ENCODE measurements around the gene SMURF1.

Gene SMURF1

GRCh38 chr7:99010281-99010680 lies 133.6 kb downstream of the SMURF1 start:
- H3K36me3 ChIP-seq (ENCODE audit: control insufficient read depth in 1 of 2, insufficient read depth in 2 of 2, low read length in 2 of 2) = peaks cover 58 to 90% of the 10 kb centered on the region in 2 donors
- no peak overlapping the region for H3K9ac ChIP-seq (ENCODE audit: low read depth in 1 of 2, low read length in 2 of 2)
- no peak overlapping the region for H3K4me3 ChIP-seq (ENCODE audit: low read depth in 1 of 2, low read length in 2 of 2)
- no peaks in the 10 kb centered on the region for H3K27me3 ChIP-seq (ENCODE audit: control insufficient read depth in 1 of 2, insufficient read depth in 2 of 2, low read length in 2 of 2)
- no peaks in the 10 kb centered on the region for H3K4me1 ChIP-seq (ENCODE audit: control insufficient read depth in 1 of 2, insufficient read depth in 2 of 2, low read length in 2 of 2)
- H3K27ac ChIP-seq (ENCODE audit: low read depth, low read length) = no peak overlapping the region
- no peaks in the 10 kb centered on the region for H3K9me3 ChIP-seq (ENCODE audit: control insufficient read depth in 1 of 2, low read length in 2 of 2)

GRCh38 chr7:99008921-99009530 lies 134.9 kb downstream of the SMURF1 start:
- no peaks in the 10 kb centered on the region for H3K9me3 ChIP-seq (ENCODE audit: control insufficient read depth in 1 of 2, low read length in 2 of 2)
- H3K4me3 ChIP-seq (ENCODE audit: low read depth in 1 of 2, low read length in 2 of 2) = no peak overlapping the region
- no peak overlapping the region for H3K9ac ChIP-seq (ENCODE audit: low read depth in 1 of 2, low read length in 2 of 2)
- H3K27me3 ChIP-seq (ENCODE audit: control insufficient read depth in 1 of 2, insufficient read depth in 2 of 2, low read length in 2 of 2) = no peaks in the 10 kb centered on the region
- H3K36me3 ChIP-seq (ENCODE audit: control insufficient read depth in 1 of 2, insufficient read depth in 2 of 2, low read length in 2 of 2) = peaks cover 57 to 89% of the 10 kb centered on the region in 2 donors
- no peaks in the 10 kb centered on the region for H3K4me1 ChIP-seq (ENCODE audit: control insufficient read depth in 1 of 2, insufficient read depth in 2 of 2, low read length in 2 of 2)
- H3K27ac ChIP-seq (ENCODE audit: low read depth, low read length) = no peak overlapping the region

GRCh38 chr7:99008181-99008631 lies 135.7 kb downstream of the SMURF1 start:
- no peak overlapping the region for H3K27ac ChIP-seq (ENCODE audit: low read depth, low read length)
- no peak overlapping the region for H3K9ac ChIP-seq (ENCODE audit: low read depth in 1 of 2, low read length in 2 of 2)
- no peaks in the 10 kb centered on the region for H3K4me1 ChIP-seq (ENCODE audit: control insufficient read depth in 1 of 2, insufficient read depth in 2 of 2, low read length in 2 of 2)
- no peak overlapping the region for H3K4me3 ChIP-seq (ENCODE audit: low read depth in 1 of 2, low read length in 2 of 2)
- no peaks in the 10 kb centered on the region for H3K9me3 ChIP-seq (ENCODE audit: control insufficient read depth in 1 of 2, low read length in 2 of 2)
- H3K36me3 ChIP-seq (ENCODE audit: control insufficient read depth in 1 of 2, insufficient read depth in 2 of 2, low read length in 2 of 2) = peaks cover 49 to 86% of the 10 kb centered on the region in 2 donors
- no peaks in the 10 kb centered on the region for H3K27me3 ChIP-seq (ENCODE audit: control insufficient read depth in 1 of 2, insufficient read depth in 2 of 2, low read length in 2 of 2)

DNA sequence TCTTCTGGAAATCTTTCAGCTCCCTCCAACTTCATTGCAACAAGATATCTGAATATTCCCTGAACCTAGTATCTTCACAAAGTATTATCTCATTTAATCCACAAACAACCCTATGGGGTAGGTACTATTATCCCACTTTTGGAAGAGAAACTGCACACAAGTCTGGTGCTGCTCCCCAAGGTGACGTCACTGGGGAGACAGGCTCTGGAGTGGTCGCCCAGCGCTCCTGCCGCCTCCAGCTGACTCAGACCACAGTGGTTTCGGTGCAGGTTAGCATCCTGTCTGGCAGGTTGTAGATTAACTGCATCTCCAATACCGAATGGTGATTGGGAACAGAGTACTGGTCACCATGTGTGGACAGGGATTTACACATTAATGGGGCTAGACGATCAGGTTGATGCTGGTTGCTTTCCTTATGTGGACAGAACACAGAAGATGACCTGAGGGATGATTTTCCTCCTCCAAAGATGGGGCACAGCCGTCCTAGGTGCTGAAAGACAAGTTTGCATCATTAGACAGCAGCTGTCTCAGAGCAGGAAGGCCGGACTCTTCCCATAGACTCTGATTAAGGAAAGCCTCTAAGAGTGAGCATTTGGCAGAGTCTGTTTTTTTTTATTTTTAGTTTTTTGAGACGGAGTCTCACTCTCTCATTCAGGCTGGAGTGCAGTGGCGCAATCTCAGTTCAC lies 137.0 kb downstream of the SMURF1 start:
- no peak overlapping the region for H3K4me3 ChIP-seq (ENCODE audit: low read depth in 1 of 2, low read length in 2 of 2)
- peaks cover 57 to 84% of the 10 kb centered on the region in 2 donors for H3K36me3 ChIP-seq (ENCODE audit: control insufficient read depth in 1 of 2, insufficient read depth in 2 of 2, low read length in 2 of 2)
- no peak overlapping the region for H3K27ac ChIP-seq (ENCODE audit: low read depth, low read length)
- H3K27me3 ChIP-seq (ENCODE audit: control insufficient read depth in 1 of 2, insufficient read depth in 2 of 2, low read length in 2 of 2) = no peaks in the 10 kb centered on the region
- no peaks in the 10 kb centered on the region for H3K9me3 ChIP-seq (ENCODE audit: control insufficient read depth in 1 of 2, low read length in 2 of 2)
- no peaks in the 10 kb centered on the region for H3K4me1 ChIP-seq (ENCODE audit: control insufficient read depth in 1 of 2, insufficient read depth in 2 of 2, low read length in 2 of 2)
- H3K9ac ChIP-seq (ENCODE audit: low read depth in 1 of 2, low read length in 2 of 2) = no peak overlapping the region

GRCh38 chr7:99005776-99006175 lies 138.1 kb downstream of the SMURF1 start:
- H3K4me3 ChIP-seq (ENCODE audit: low read depth in 1 of 2, low read length in 2 of 2) = no peak overlapping the region
- no peaks in the 10 kb centered on the region for H3K4me1 ChIP-seq (ENCODE audit: control insufficient read depth in 1 of 2, insufficient read depth in 2 of 2, low read length in 2 of 2)
- peaks cover 46 to 81% of the 10 kb centered on the region in 2 donors for H3K36me3 ChIP-seq (ENCODE audit: control insufficient read depth in 1 of 2, insufficient read depth in 2 of 2, low read length in 2 of 2)
- H3K9ac ChIP-seq (ENCODE audit: low read depth in 1 of 2, low read length in 2 of 2) = no peak overlapping the region
- H3K27ac ChIP-seq (ENCODE audit: low read depth, low read length) = no peak overlapping the region
- H3K27me3 ChIP-seq (ENCODE audit: control insufficient read depth in 1 of 2, insufficient read depth in 2 of 2, low read length in 2 of 2) = no peaks in the 10 kb centered on the region
- H3K9me3 ChIP-seq (ENCODE audit: control insufficient read depth in 1 of 2, low read length in 2 of 2) = no peaks in the 10 kb centered on the region

- no peak overlapping the region for H3K9ac ChIP-seq (ENCODE audit: low read depth in 1 of 2, low read length in 2 of 2)
- peaks cover 48 to 81% of the 10 kb centered on the region in 2 donors for H3K36me3 ChIP-seq (ENCODE audit: control insufficient read depth in 1 of 2, insufficient read depth in 2 of 2, low read length in 2 of 2)
- H3K27ac ChIP-seq (ENCODE audit: low read depth, low read length) = no peak overlapping the region
- H3K4me3 ChIP-seq (ENCODE audit: low read depth in 1 of 2, low read length in 2 of 2) = no peak overlapping the region
- H3K27me3 ChIP-seq (ENCODE audit: control insufficient read depth in 1 of 2, insufficient read depth in 2 of 2, low read length in 2 of 2) = no peaks in the 10 kb centered on the region
- no peaks in the 10 kb centered on the region for H3K4me1 ChIP-seq (ENCODE audit: control insufficient read depth in 1 of 2, insufficient read depth in 2 of 2, low read length in 2 of 2)
- H3K9me3 ChIP-seq (ENCODE audit: control insufficient read depth in 1 of 2, low read length in 2 of 2) = no peaks in the 10 kb centered on the region
These were observed 139.0 kb downstream of the SMURF1 start for GRCh38 chr7:99004781-99005500.

- Histone ChIP-seq H3K9me3 (ENCODE audit: control insufficient read depth in 1 of 2, low read length in 2 of 2) (no peaks in the 10 kb centered on the region), H3K9ac (ENCODE audit: low read depth in 1 of 2, low read length in 2 of 2) (no peak overlapping the region), H3K36me3 (ENCODE audit: control insufficient read depth in 1 of 2, insufficient read depth in 2 of 2, low read length in 2 of 2) (peaks cover 52 to 82% of the 10 kb centered on the region in 2 donors), H3K27ac (ENCODE audit: low read depth, low read length) (no peak overlapping the region), H3K27me3 (ENCODE audit: control insufficient read depth in 1 of 2, insufficient read depth in 2 of 2, low read length in 2 of 2) (no peaks in the 10 kb centered on the region), H3K4me1 (ENCODE audit: control insufficient read depth in 1 of 2, insufficient read depth in 2 of 2, low read length in 2 of 2) (peaks cover 0 to 4% of the 10 kb centered on the region in 2 donors), H3K4me3 (ENCODE audit: low read depth in 1 of 2, low read length in 2 of 2) (no peak overlapping the region)
These were observed 139.7 kb downstream of the SMURF1 start for GRCh38 chr7:99004216-99004615.

GRCh38 chr7:99003419-99003818 lies 140.5 kb downstream of the SMURF1 start:
- peaks cover 5 to 11% of the 10 kb centered on the region in 2 donors for H3K4me1 ChIP-seq (ENCODE audit: control insufficient read depth in 1 of 2, insufficient read depth in 2 of 2, low read length in 2 of 2)
- H3K4me3 ChIP-seq (ENCODE audit: low read depth in 1 of 2, low read length in 2 of 2) = no peak overlapping the region
- peaks cover 52 to 82% of the 10 kb centered on the region in 2 donors for H3K36me3 ChIP-seq (ENCODE audit: control insufficient read depth in 1 of 2, insufficient read depth in 2 of 2, low read length in 2 of 2)
- no peak overlapping the region for H3K27ac ChIP-seq (ENCODE audit: low read depth, low read length)
- H3K9me3 ChIP-seq (ENCODE audit: control insufficient read depth in 1 of 2, low read length in 2 of 2) = no peaks in the 10 kb centered on the region
- H3K9ac ChIP-seq (ENCODE audit: low read depth in 1 of 2, low read length in 2 of 2) = no peak overlapping the region
- no peaks in the 10 kb centered on the region for H3K27me3 ChIP-seq (ENCODE audit: control insufficient read depth in 1 of 2, insufficient read depth in 2 of 2, low read length in 2 of 2)

- H3K36me3 ChIP-seq (ENCODE audit: control insufficient read depth in 1 of 2, insufficient read depth in 2 of 2, low read length in 2 of 2) = peaks cover 53 to 78% of the 10 kb centered on the region in 2 donors
- H3K9me3 ChIP-seq (ENCODE audit: control insufficient read depth in 1 of 2, low read length in 2 of 2) = no peaks in the 10 kb centered on the region
- no peak overlapping the region for H3K27ac ChIP-seq (ENCODE audit: low read depth, low read length)
- H3K9ac ChIP-seq (ENCODE audit: low read depth in 1 of 2, low read length in 2 of 2) = no peak overlapping the region
- peaks cover 6 to 11% of the 10 kb centered on the region in 2 donors for H3K4me1 ChIP-seq (ENCODE audit: control insufficient read depth in 1 of 2, insufficient read depth in 2 of 2, low read length in 2 of 2)
- no peaks in the 10 kb centered on the region for H3K27me3 ChIP-seq (ENCODE audit: control insufficient read depth in 1 of 2, insufficient read depth in 2 of 2, low read length in 2 of 2)
- H3K4me3 ChIP-seq (ENCODE audit: low read depth in 1 of 2, low read length in 2 of 2) = no peak overlapping the region
These were observed 141.1 kb downstream of the SMURF1 start for GRCh38 chr7:99002827-99003212.

- H3K36me3 ChIP-seq (ENCODE audit: control insufficient read depth in 1 of 2, insufficient read depth in 2 of 2, low read length in 2 of 2) = peaks cover 53 to 78% of the 10 kb centered on the region in 2 donors
- no peak overlapping the region for H3K4me3 ChIP-seq (ENCODE audit: low read depth in 1 of 2, low read length in 2 of 2)
- no peaks in the 10 kb centered on the region for H3K27me3 ChIP-seq (ENCODE audit: control insufficient read depth in 1 of 2, insufficient read depth in 2 of 2, low read length in 2 of 2)
- peaks cover 6 to 11% of the 10 kb centered on the region in 2 donors for H3K4me1 ChIP-seq (ENCODE audit: control insufficient read depth in 1 of 2, insufficient read depth in 2 of 2, low read length in 2 of 2)
- H3K27ac ChIP-seq (ENCODE audit: low read depth, low read length) = no peak overlapping the region
- no peak overlapping the region for H3K9ac ChIP-seq (ENCODE audit: low read depth in 1 of 2, low read length in 2 of 2)
- no peaks in the 10 kb centered on the region for H3K9me3 ChIP-seq (ENCODE audit: control insufficient read depth in 1 of 2, low read length in 2 of 2)
These were observed 141.6 kb downstream of the SMURF1 start for GRCh38 chr7:99002148-99002826.
